EL (cell line): ENCODE data around the gene HMOX1.
A peak's percentile ranks its signal among the peaks of the same experiment; 100 is the strongest.
"Not testable (repeated sequence)": the region's sequence is repeated elsewhere in the genome, so short reads cannot be mapped to it uniquely, and the experiment has no call there.

ENCODE experiments used
- DNase-seq: peaks from one replicate; pipeline ENCODE4 v3.0.0-alpha.2; 2016

The HMOX1 gene

DNA sequence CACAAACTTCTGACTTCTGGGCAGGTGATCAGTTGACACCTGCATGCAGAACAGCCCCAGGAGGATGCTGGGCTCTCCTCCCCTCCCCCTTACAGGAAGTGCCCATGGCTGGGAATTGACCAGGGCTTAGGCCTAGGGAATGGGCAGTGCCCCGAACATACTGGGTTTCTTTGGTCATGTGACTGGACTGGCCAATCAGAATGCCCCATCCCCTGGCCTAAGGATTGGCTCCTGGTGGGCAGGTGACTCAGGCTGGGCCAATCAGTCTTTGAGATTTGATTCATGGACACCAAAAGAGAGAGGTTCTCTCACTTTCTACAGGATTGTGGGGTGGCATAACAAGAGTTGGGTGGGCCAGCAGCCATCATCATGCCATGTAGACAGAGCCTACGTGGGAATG, 56.2 kb downstream of the HMOX1 start:
- DNase-seq: peak; percentile 33

DNA sequence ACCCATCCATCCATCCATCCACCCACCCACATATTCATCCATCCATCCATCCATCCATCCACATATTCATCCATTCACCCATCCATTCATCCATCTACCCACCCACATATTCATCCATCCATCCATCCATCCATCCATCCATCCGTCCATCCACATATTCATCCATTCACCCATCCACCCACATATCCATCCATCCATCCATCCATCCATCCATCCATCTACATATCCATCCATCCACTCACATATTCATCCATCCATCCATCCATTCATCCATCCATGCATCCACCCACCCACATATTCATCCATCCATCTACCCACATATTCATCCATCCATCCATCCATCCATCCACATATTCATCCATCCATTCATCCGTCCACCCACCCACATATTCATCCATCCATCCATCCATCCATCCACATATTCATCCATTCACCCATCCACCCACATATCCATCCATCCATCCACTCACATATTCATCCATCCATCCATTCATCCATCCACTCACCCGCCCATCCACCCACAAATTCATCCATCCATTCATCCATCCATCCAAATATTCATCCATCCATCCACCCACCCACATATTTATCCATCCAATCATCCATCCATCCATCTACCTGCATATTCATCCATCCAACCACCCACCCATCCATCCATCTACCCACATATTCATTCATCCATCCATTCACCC, 57.9 kb downstream of the HMOX1 start:
- DNase-seq: not testable (repeated sequence)

DNA sequence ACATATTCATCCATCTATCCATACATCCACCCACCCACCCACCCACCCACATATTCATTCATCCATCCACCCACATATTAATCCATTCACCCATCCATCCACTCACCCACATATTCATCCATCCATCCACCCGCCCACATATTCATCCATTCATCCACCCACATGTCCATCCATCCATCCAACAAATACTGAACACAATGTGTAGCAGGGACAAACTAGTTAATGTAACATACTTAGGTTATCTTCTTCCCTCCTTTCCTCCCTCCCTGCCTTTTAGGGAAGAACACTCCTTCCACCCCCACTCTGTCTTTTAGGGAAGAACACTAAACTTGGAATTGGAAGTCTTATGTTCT, 58.4 kb downstream of the HMOX1 start:
- no peak for DNase-seq

DNA sequence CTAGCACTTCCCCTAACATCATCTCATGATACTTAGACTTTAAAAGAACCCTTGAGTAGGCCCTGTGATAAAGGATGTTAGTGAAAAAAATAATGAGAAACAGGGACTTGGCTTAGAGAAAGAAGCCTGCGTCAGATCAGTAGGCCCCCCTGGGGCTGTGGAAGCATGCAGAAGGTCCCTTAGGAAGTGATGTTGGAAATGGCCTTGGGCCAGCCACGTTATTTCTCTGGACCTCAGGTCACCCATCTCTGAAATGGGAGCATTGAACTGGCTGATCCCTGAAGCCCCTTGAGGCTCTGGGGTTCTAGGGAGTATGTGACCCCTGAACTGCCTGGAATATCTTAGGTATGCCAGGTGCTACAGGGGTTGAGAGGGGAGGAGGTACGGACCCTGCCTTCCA, 59.2 kb downstream of the HMOX1 start:
- no peak for DNase-seq

DNA sequence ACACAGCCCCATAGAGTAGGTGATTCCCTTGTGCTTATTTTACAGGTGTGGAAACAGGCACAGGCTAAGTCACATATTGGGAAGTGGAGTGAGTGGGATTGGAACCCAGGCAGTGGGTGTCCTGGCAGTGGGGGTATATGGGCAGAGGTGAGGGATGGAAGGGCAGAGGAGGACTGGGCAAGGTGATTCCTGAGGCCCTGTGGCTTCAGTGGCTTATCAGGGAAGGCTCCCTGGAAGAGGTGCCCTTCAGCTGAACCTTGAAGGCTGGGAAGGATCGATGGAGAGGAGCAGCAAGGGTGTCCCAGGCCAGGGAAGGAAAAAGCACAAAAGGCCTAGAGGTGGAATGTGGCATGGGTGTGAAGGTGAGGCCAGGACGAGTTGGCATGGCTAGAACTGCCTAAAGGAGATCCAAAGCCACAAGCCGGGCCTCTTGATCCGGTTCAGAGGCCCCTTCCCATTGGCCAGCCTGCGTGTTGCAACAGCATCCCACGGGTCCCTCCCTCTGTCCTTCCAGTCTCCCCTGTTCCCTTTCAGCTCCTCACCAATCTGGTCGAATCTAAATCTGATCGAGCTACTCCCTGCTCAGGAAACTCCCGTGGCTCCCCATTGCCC, 60.7 kb downstream of the HMOX1 start:
- no peak for DNase-seq

DNA sequence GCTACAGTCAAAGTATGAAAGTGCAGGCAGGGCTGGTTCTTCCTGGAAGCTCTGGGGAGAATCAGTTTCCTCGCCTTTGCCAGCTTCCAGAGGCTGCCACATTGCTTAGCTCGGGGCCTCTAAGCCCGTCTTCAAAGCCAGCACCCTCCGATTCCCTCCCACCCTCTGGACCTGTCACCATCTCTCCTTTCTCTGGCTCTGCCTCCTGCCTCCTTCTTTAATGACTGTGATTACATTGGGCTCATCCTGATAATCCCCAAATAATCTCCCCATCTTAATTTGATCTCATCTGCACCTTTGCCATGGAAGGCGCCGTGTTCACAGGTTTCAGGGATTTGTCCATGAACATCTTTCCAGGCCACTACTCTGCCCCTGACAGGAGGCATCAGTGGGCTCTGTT, 61.6 kb downstream of the HMOX1 start:
- DNase-seq: no peak

DNA sequence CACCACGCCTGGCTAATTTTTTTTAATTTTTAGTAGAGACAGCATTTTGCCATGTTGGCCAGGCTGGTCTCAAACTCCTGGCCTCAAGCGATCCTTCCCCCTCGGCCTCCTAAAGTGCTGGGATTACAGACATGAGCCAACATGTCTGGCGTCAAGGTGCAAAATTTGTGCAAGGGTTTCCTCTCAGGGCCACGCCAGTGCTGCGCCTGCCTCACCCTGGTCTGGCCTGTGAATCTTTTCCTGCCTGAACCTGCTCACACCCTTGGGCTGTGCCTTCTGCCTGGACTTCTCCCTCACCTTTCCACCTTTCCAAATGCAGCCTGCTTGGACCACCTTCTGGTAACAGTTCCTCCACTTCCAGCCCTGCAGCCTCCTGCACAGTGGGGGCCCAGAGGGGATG, 62.4 kb downstream of the HMOX1 start:
- DNase-seq: no peak
